Activated naive CD8-positive, alpha-beta T cell treated with anti-CD3 and anti-CD28 coated beads for 36 hours (primary cell): ENCODE measurements around the gene GNG12. TPM values are rescaled to one million over a fixed set of nuclear protein-coding genes. Genes with fewer than 3 reads are reported as not detected.

Experiments used
- DNase-seq: peaks from one replicate; pipeline ENCODE4 v3.0.0; 2021
- H3K27ac Mint-ChIP-seq: one replicate; pipeline ENCODE4 v1.8.0; 2022; ENCODE audit warnings: mild to moderate bottlenecking, moderate library complexity, mixed read lengths
- H3K27me3 Mint-ChIP-seq: one replicate; pipeline ENCODE4 v1.8.0; 2022; ENCODE audit warnings: mild to moderate bottlenecking, mixed read lengths
- H3K36me3 Mint-ChIP-seq: one replicate; pipeline ENCODE4 v1.8.0; 2021; ENCODE audit warnings: mild to moderate bottlenecking, mixed read lengths
- H3K4me1 Mint-ChIP-seq: one replicate; pipeline ENCODE4 v1.8.0; 2021; ENCODE audit warnings: mixed read lengths
- H3K4me3 Mint-ChIP-seq: one replicate; pipeline ENCODE4 v1.8.0; 2022; ENCODE audit warnings: mild to moderate bottlenecking, moderate library complexity, mixed read lengths
- H3K9me3 Mint-ChIP-seq: one replicate; pipeline ENCODE4 v1.8.0; 2022; ENCODE audit warnings: mixed read lengths
- total RNA-seq, 2 experiments: library from RNA; stranded (reverse); gene quantifications; one replicate each; pipeline ENCODE4 v1.2.3, GENCODE V29; 2021

The GNG12 gene
- total RNA-seq, 2 experiments from 2014 or later, result 0.43 to 0.60 TPM

DNA sequence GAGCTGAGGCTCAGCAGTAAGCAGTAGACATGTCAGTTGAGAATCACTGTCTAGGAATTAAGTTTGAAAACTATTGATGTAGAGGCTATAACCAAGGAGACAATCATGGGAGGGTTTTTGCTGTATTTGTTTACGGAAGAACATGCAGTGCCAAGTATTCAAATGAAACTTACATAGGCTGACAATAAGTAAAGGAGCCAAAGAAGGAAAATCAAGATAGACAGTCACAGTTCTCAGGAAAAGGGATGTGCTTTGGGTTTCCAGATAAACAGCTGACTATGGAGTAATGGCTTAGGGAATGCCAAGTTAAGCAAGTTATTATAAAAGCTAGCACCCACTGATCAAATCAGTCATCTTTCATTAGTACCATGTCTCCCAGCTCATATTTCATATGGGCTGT, 21.5 kb downstream of the GNG12 start:
- H3K27ac Mint-ChIP-seq, result no peak overlapping the region
- H3K9me3 Mint-ChIP-seq, result no peaks in the 10 kb centered on the region
- DNase-seq, result no peak
- H3K4me1 Mint-ChIP-seq, result no peaks in the 10 kb centered on the region
- H3K36me3 Mint-ChIP-seq, result no peaks in the 10 kb centered on the region
- no peak overlapping the region for H3K4me3 Mint-ChIP-seq
- peaks cover 15% of the 10 kb centered on the region for H3K27me3 Mint-ChIP-seq

DNA sequence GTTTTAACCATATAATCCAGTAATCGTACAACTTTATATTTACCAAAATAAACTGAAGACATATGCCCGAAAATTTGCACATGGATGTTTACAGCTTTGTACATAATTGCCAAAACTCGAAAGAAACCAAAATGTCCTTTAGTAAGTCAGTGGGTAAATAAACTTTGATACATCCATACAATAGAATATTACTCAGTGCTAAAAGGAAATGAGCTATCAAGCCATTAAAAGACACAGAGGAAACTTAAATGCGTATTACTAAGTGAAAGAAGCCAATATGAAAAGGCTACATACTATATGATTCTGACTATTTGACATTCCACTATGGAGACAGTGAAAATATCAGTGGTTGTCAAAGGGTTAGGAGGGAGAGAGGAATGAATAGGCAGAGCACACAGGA, 23.4 kb downstream of the GNG12 start:
- Mint-ChIP-seq H3K27ac (no peak overlapping the region), H3K27me3 (peaks cover 18% of the 10 kb centered on the region), H3K36me3 (no peaks in the 10 kb centered on the region), H3K4me3 (no peak overlapping the region), H3K9me3 (no peaks in the 10 kb centered on the region), H3K4me1 (no peaks in the 10 kb centered on the region)
- DNase-seq, result no peak

DNA sequence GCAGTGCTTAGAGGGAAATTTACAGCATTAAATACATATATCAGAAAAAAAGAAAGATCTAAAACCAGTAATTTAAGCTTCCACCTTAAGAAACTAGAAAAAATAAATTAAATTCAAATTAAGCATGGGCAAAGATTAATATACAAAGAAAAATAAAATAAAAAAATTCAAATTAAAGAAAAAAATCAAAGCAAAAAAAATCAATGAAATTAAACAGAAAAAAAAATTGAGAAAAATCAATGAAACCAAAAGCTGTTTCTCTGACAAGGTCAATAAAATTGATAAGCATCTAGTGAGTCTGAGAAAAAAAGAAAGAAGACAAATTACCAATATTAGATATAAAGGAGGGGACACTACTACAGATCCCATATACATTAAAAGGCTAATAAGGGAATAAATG, 26.0 kb downstream of the GNG12 start:
- no peak for DNase-seq
- Mint-ChIP-seq H3K27ac (no peak overlapping the region), H3K4me3 (no peak overlapping the region), H3K27me3 (peaks cover 35% of the 10 kb centered on the region), H3K4me1 (no peaks in the 10 kb centered on the region), H3K36me3 (no peaks in the 10 kb centered on the region), H3K9me3 (no peaks in the 10 kb centered on the region)

DNA sequence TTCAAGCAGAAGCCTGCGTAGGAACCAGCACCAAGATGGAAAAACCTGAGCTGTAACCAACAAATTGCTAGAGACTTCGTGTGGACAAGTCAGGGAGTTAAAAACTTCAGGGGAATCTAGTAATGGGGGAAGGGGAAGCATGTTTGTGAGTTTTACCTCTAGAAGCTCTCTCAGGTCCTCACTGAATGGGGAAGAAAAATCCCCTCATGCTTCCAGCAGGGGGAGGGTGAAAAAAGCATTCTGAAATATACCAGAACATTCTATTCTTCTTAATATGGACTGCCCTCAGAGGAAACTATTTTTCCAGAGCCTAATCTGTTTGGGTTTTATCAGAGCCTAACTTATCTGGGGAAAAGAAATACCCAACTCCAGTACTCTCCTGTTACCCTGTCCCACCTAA, 28.6 kb downstream of the GNG12 start:
- Mint-ChIP-seq H3K4me1 (no peaks in the 10 kb centered on the region), H3K9me3 (no peaks in the 10 kb centered on the region), H3K4me3 (no peak overlapping the region), H3K27me3 (peaks cover 51% of the 10 kb centered on the region), H3K36me3 (no peaks in the 10 kb centered on the region), H3K27ac (no peak overlapping the region)
- no peak for DNase-seq

DNA sequence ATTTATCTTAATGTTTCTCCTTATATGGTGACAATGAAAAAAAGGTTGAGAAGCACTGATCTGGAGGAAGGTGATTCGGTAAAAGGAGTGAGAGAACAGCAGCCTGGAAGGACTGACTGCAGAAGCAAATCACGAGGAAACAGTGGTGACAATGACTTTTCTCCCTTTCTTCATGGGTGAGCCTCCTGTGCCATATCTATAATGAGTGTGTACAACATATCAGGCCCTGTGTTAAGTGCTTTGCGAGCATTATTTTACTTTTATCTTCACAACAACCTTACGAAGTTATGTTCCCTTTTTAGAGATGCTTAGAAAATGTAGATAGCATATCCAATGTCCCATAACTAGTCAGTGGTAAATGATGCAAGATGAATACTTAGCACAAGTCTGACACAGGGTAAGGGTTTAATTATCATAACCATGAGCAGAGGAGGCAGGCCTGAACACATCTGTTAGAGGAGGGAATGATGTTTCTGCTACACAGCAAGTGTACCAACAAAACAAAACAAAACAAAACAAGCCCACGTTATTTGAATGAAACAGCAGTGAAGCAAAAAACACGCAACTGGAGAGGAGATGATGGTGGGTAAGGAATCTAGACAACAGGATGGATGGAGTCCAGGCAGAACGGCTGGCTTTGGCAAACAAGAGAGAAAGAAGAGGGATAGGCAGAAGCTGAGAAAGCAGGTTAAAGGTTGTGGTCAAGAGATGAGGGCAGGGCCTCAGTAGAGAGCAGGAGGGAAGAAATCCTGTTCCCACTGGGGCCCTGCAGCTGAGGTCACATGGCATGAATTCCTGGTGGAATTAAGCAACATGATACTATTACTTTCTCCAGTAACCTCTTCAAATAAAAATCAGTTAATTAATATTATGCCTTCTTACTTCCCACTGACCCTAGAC, 29.6 kb downstream of the GNG12 start:
- DNase-seq, result no peak
- peaks cover 51% of the 10 kb centered on the region for H3K27me3 Mint-ChIP-seq

DNA sequence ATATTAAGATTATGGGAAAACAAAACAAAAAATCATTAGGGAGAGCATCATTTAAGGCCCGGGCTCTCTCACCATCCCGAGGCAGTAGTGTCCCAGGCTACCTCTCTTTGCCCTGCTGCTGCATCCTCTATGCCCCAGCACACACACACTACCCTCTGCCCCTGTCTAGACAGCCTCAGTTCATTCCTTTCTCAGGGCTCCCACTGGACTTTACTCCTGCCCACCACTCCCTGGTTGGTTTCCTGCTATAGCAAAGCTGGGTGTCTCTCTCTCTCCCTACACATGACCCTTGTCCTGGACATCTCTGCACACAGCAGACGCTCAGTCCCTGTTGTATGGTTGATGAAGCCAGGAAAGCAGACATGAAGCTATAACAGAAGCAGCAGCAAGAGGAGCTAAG, 30.7 kb downstream of the GNG12 start:
- no peak overlapping the region for H3K4me3 Mint-ChIP-seq

More for the DNA sequence above, 29.6 kb downstream of the GNG12 start:
- no peak overlapping the region for H3K27ac Mint-ChIP-seq
- no peaks in the 10 kb centered on the region for H3K4me1 Mint-ChIP-seq
- H3K4me3 Mint-ChIP-seq, result no peak overlapping the region
- no peaks in the 10 kb centered on the region for H3K36me3 Mint-ChIP-seq
- no peaks in the 10 kb centered on the region for H3K9me3 Mint-ChIP-seq

DNA sequence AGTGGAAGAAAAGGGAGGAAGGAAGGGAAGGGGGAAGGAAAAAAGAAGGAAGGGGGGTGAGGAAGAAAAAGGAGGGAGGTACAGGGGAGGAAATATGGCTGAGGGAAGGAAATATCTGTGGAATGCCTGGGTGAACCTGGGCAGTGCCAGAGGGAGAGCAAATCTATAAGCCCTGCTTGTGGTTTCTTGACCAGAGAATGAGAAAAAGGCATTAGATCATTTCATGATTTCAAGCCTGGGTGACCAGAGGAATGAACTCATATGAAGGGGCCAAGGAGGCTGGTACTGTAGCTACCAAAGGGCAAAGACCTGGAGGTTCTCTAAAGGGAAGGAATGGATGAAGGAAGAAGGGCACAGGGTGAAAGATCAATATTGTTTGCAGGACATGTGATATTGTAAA, 31.4 kb downstream of the GNG12 start:
- DNase-seq, result no peak
- H3K27me3 Mint-ChIP-seq, result peaks cover 55% of the 10 kb centered on the region
- H3K36me3 Mint-ChIP-seq, result no peaks in the 10 kb centered on the region
- no peak overlapping the region for H3K27ac Mint-ChIP-seq
- H3K4me3 Mint-ChIP-seq, result no peak overlapping the region
- no peaks in the 10 kb centered on the region for H3K9me3 Mint-ChIP-seq
- H3K4me1 Mint-ChIP-seq, result no peaks in the 10 kb centered on the region

More for the DNA sequence above, 30.7 kb downstream of the GNG12 start:
- DNase-seq, result no peak
- no peaks in the 10 kb centered on the region for H3K36me3 Mint-ChIP-seq
- no peaks in the 10 kb centered on the region for H3K9me3 Mint-ChIP-seq
- H3K27ac Mint-ChIP-seq, result no peak overlapping the region
- H3K27me3 Mint-ChIP-seq, result peaks cover 51% of the 10 kb centered on the region
- no peaks in the 10 kb centered on the region for H3K4me1 Mint-ChIP-seq

DNA sequence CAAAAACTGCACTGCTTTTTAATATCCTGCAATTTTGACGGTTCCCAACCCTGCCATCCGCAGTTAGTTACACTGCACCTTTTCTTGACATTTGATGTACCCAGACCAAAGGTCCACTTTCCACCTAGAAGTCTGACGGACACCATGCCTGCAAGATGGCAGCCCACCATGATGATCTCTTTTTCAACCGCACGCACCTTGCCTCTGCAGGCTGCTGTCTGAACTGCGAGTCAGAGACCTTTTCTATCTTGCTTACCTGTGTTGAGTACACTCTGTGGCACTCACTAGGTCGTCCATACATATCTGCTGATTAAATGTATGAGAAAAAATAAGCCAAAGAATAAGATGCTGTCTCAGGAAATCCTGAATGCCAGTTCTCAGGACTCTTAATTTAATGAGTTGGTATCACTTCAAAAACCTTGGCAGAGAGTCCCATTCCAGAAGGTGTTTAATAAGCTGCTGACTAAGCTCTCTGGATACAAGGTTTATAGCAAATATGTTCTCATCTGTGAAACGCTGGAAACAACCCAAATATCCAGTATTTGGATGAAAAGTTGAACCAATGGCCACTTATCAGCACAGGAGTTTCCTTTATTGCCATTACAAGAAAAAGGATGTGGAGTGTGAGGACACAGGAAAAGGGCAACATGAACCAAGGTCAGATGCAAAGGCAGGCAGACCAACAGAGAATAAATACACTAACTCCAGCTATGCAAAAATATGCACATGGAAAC, 37.9 kb downstream of the GNG12 start:
- H3K9me3 Mint-ChIP-seq, result no peaks in the 10 kb centered on the region
- H3K4me1 Mint-ChIP-seq, result no peaks in the 10 kb centered on the region
- H3K27ac Mint-ChIP-seq, result no peak overlapping the region
- no peak for DNase-seq
- peaks cover 14% of the 10 kb centered on the region for H3K27me3 Mint-ChIP-seq
- H3K4me3 Mint-ChIP-seq, result no peak overlapping the region
- H3K36me3 Mint-ChIP-seq, result no peaks in the 10 kb centered on the region

DNA sequence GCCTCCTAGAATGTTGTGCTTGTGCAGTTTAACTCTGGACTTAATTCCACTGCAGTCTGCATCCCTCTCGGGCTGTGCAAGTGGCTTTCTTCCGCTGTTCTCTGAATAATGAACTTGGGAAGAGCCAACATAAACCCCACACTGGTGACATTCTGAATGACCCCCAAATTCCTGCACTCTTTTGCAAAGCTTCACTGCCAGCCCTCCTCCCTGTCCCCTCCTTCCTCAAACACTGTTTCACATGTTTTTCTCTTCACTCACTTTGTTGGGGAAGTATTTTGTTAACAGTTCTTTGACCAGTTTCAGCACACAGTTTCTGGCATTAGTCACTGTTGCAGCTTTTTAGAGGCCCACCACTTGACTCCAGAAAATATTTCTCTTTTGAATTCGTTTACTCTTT, 39.7 kb downstream of the GNG12 start:
- Mint-ChIP-seq H3K4me1 (no peaks in the 10 kb centered on the region), H3K4me3 (no peak overlapping the region), H3K36me3 (no peaks in the 10 kb centered on the region), H3K27me3 (peaks cover 13% of the 10 kb centered on the region), H3K9me3 (no peaks in the 10 kb centered on the region), H3K27ac (no peak overlapping the region)
- no peak for DNase-seq

DNA sequence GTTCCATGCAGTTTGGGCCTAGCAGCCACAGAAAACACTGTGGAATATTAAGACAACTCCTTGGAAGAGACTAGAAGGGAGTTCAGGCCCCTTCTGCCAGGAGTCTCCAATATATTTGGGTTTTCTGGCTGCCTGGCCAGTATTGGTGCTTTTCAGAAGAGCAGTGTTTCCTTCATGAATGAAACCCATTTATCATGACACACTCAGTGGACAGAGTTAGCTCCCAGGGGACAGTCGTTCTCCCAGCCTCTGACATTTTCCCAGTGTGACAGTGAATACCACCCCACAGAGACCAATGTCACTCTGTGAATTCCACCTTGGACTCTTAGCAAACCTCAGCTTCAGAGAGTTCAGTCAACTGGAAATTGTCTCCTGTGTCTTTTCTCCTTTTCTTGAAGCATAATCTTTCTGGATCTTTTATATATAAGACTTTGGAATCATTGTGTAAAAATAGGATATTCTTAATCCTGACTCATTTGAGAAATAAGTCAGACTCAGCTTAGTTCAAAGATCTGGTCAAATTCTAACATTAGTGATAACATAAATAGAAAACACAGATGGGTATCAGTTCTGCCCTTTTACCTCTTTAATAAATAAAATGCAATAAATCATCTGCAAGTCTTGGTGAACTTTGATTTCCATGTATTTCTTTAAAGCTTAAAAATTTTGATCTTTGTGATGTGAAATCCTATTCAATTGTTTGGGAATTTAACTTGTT, 40.4 kb downstream of the GNG12 start:
- Mint-ChIP-seq H3K4me1 (no peaks in the 10 kb centered on the region), H3K27me3 (peaks cover 8% of the 10 kb centered on the region), H3K27ac (no peak overlapping the region), H3K9me3 (no peaks in the 10 kb centered on the region), H3K4me3 (no peak overlapping the region), H3K36me3 (no peaks in the 10 kb centered on the region)
- no peak for DNase-seq

DNA sequence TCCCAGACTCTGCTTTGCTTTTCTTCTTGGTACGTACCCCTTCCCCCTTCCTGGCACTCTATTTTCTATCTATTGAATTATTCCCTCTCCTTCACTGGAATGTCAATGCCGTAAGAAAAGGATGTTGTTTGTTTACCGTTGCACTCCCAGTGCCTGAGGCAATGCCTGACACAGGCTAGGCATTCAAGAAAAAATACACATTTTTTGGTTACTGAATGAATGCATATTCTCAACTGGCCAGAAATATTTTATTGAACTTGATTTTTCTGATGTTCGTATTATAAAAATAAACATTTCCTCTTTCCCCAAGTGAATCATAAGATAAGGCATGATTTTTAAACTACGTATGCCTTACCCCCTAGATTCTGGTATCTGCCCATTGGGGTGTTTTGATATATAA, 41.2 kb downstream of the GNG12 start:
- no peaks in the 10 kb centered on the region for H3K9me3 Mint-ChIP-seq
- no peak overlapping the region for H3K27ac Mint-ChIP-seq
- no peak overlapping the region for H3K4me3 Mint-ChIP-seq
- DNase-seq, result no peak
- no peaks in the 10 kb centered on the region for H3K27me3 Mint-ChIP-seq
- no peaks in the 10 kb centered on the region for H3K4me1 Mint-ChIP-seq
- no peaks in the 10 kb centered on the region for H3K36me3 Mint-ChIP-seq

DNA sequence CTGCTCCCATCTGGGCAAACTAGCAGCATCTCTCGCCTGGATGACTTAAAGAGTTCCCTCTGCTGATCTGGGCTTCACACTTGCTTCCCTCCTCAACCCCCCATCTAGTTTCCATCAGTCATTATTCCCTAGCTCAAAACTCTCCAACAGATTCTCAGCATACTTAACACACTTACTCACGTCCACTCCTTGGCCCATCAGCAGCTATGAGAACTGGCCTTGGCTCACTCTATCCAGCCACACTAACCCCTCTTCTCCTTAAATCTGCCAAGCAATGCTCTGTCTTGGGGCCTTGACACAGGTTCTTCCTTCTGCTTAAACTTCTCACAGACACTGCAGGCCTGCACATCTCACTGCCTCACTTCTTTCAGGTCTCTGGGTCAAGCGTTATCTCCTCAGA, 41.6 kb downstream of the GNG12 start:
- H3K4me3 Mint-ChIP-seq, result no peak overlapping the region
- no peak for DNase-seq
- no peaks in the 10 kb centered on the region for H3K4me1 Mint-ChIP-seq
- H3K27me3 Mint-ChIP-seq, result no peaks in the 10 kb centered on the region
- H3K36me3 Mint-ChIP-seq, result no peaks in the 10 kb centered on the region
- H3K9me3 Mint-ChIP-seq, result no peaks in the 10 kb centered on the region
- H3K27ac Mint-ChIP-seq, result no peak overlapping the region

DNA sequence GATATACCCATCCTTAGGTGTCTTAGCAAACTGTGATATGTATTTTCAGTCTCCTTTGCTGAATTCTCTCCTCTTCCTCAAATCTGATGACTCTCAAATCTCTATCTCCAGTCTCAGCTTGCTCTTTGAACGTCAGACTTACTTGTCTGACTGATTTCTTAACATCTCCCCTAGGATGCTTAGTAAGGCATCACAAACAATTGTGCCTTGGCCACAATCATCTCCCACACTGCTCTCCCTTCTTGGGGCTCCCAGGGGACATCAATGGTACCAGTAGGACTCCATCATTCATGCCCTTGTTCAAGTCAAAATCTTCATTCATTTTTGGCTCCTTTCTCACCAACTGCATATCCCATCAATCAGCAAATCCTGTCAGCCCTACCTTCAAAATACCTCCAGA, 42.0 kb downstream of the GNG12 start:
- Mint-ChIP-seq H3K27ac (no peak overlapping the region), H3K4me3 (no peak overlapping the region), H3K4me1 (no peaks in the 10 kb centered on the region), H3K9me3 (no peaks in the 10 kb centered on the region), H3K36me3 (no peaks in the 10 kb centered on the region), H3K27me3 (no peaks in the 10 kb centered on the region)
- no peak for DNase-seq

DNA sequence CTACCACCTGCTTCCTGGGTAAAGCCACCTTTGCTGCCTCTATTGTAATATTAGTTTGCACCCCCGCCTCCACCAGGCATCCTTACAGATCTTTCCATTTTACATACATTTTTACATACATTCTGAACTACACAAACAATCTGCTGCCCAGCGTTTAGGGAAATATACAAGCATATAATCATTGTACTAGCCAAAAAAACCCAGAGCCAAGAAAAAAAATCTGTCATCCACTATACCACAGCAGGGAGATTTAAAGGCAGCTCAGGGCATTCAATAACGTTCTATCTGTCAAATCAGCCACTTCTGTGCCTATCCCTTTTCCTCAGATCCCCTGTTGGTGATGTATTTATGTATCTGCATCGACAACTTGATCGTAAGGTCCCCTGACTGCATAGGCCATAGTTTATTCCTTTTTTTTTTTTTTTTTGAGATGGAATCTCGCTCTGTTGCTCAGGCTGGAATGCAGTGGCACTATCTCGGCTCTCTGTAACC, 43.0 kb downstream of the GNG12 start:
- Mint-ChIP-seq H3K27me3 (no peaks in the 10 kb centered on the region), H3K4me1 (no peaks in the 10 kb centered on the region), H3K27ac (no peak overlapping the region), H3K36me3 (no peaks in the 10 kb centered on the region), H3K9me3 (no peaks in the 10 kb centered on the region), H3K4me3 (no peak overlapping the region)
- DNase-seq, result no peak

DNA sequence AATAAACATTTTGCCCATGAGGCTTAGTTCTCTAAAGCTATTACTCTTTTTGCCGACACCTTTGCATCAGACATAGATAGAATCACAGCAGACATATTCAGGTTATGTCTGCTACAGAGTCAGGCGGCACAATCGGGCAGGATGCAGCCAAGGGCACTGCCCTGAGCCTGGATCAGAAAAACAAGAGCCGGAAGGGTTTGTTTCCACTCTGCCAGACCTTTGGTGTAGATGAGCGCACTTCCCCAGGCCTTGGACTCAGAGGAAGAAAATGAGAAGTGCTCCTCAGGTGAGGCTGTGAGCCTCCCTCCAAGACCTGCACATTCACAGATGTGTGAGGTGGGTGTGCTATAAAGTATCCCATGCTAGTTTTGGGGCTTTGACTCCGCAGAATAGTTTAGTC, 43.7 kb downstream of the GNG12 start:
- H3K27ac Mint-ChIP-seq, result no peak overlapping the region
- no peaks in the 10 kb centered on the region for H3K27me3 Mint-ChIP-seq
- H3K36me3 Mint-ChIP-seq, result no peaks in the 10 kb centered on the region
- H3K9me3 Mint-ChIP-seq, result no peaks in the 10 kb centered on the region
- DNase-seq, result no peak
- H3K4me1 Mint-ChIP-seq, result no peaks in the 10 kb centered on the region
- no peak overlapping the region for H3K4me3 Mint-ChIP-seq
